Measurements from ENCODE around the gene CYP24A1.

The CYP24A1 gene

DNA sequence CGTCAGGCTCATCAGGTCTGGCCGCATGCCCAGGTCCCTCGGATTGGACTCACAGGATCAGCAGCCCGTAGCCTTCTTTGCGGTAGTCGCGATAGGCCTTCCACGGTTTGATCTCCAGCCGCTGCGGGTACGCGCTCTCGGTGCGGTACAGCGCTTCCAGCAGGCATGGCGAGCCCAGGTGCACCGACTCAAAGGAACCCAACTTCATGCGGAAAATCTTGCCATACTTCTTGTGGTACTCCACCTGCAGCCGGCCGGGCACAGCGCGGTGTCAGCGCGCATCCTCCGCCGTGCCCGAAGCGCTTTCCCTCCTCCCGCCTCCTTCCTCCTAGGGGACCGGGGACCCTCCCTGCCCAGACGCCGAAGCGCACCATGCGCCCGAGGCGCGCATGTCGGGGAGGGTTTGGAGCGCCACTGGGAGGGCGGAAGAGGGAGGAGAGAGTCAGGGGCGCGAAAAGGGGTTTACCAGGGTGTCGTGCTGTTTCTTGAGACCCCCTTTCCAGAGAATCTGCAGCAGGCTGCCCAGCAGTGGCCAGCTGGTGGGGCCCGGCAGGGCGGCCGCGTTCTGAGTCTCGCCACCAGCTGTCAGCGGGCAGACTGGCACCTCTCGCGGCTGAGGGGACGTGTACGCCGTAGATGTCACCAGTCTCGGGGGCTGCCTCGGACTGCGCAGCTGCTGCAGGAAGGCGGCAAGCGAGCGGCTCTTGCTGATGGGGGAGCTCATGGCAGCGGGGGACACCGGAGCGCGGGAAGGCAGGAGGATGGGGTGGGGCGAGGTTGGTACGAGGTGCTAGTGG, 732 bp downstream of the CYP24A1 start:
- no peak for DNase-seq (ENCODE audit: low spot score)

DNA sequence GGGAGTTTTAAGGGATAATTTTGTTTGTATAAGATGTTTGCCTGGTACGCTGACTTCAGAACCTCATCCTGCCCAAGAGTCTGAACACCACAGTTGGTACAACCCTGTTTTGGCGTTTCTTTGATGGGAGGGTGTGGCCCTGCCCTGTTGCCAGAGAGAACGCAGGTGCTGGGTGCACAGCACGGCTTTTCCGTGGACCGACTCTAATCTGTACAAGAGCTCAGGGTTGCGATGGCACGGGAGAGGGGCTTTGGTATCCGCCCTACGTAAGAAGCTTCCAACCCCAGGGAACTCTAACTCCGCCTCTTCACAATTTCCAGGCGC, 1.3 kb downstream of the CYP24A1 start:
- no peak for DNase-seq (ENCODE audit: low spot score)

DNA sequence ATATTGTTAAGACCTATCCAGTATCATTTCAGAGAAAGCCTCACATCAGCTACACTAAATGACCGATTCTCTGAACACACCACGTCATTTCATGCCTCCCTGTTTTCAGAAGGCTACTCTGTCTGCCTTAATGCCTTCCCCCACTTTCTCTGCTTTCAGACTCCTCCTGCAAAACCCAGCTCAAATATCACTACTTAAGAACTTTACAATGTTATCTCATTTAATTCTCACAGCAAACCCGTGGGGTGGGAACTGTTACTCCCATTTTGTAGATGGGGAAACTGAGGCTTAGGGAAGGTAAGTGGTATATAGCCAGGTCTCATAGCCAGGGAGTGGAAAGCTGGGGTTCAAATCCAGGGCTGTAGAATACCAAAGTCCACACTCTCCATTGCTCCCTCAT, 2.8 kb downstream of the CYP24A1 start:
- no peak for DNase-seq (ENCODE audit: low spot score)

DNA sequence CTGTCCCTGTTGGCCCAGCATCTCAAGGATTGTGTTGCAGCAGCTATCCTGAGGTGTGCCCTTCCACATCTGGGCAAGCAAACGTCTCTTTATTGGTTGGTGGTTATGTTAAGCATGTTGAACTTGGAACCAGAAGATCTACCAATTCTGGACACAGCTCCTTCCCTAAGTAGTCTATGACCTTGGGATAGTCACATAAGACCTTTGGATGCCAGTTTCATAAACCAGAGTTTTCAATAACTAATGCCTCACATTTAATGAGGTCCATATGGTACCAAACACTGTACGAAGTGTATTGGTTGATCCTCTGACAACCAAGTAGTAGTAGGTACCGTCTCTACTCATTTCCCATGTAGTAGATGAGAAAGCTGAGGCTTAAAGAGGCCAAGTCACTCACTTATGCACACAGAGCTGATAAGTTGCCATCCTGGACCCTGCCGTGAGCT, 3.7 kb downstream of the CYP24A1 start:
- DNase-seq (ENCODE audit: low spot score) = no peak

DNA sequence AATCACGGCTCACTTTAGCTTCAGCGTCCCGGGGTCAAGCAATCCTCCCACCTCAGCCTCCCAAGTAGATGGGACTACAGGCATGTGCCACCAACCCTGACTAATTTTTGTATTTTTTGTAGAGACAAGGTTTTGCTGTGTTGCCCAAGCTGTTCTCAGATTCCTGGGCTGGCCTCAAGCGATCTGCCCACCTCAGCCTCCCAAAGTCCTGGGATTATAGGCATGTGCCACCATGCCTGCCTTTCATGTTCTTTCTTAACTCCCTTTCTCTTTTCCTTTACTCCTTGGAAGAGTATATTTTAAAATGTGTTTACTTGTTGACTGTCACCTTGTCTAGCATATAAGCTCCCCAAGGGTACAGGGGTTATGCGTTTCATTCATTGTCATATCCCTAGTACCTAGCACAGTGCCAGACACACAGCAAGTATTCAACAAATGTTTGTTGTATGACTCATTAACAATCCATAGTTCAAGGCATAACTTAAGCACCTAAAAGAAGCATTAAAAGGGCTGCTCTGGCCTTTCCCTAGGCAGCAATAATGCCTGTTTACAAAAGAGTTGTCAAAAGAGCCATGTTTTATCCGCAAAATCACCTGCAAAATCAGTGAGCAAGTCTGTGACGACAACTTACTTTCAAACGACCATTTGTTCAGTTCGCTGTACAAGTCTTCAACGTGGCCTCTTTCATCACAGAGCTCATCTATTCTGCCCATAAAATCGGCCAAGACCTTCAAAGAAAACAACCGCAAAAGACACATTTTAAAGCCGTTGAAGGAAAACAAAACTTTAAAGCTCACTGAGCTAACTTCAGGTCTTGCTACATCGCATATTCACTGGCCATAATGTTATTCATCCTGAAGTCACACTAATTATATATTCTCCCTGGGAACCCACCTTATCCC, 4.6 kb downstream of the CYP24A1 start:
- no peak for DNase-seq (ENCODE audit: low spot score)

DNA sequence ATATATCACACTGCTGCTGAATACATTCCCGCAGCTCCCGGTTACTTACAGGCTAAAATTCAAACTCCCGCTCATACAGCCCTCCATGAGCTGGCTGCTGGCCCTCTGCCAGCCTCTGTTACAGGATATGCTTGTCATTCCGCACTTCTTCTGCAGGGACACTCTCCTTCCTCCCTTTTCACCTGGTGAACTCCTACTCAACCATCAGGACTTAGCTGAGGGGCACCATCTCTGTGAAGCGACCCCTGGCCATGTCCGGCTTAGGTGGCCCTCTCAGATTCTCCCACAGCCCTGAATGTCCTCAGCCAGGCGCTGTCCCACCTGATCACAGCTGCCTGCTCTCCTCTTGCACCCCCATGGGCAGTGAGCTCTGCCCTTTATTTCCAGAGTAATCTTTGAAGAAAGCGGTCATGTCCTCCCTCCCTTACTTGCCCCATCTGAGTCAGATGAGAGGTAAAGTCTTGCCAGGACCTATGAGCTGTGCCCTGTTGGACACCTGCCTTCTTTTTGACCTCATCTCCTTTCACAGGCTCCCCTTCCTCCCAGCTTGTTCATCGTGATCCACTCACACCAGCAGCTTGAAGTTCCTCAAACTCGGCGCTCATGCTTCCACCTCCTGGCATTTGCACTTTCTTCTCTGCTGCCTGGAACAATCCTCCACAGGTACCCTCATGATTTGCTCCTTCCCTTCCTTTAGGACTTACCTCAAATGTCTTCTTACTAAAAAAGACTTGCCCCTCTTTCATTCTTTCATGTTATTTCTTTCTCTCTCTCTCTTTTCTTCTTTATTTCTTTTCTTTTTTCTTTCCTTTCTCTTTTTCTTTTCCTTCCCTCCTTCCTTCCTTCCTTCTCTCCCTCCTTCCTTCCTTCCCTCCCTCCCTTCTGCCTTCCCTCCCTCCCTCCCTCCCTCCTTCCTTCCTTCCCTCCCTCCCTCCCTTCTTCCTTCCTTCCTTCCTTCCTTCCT, 5.6 kb downstream of the CYP24A1 start:
- no peak for DNase-seq (ENCODE audit: low spot score)

DNA sequence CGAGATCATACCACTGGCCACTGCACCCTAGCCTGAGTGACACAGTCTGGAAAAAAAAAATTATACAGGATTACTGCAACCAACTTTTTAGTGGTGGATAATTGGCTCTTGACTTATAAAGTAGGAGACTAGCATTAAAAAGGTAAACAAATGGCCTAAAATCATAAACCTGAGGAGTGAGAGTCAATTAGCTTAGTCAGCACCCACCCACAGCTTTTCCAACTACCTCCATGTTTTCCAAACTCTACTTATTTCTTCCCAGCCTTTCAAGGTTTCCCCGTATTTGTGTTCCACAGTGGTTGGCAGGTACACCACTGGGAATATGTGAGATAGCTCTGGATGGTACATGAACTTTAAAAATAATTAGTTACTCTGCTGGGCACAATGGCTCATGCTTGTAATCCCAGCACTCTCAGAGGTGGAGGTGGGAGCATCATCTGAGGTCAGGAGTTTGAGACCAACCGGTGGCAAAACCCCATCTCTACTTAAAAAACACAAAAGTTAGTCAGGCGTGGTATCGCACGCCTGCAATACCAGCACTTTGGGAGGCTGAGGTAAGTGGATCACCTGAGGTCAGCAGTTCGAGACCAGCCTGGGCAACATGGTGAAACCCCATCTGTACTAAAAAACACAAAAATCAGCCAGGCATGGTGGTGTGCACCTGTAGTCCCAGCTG, 6.7 kb downstream of the CYP24A1 start:
- DNase-seq (ENCODE audit: low spot score) = no peak

DNA sequence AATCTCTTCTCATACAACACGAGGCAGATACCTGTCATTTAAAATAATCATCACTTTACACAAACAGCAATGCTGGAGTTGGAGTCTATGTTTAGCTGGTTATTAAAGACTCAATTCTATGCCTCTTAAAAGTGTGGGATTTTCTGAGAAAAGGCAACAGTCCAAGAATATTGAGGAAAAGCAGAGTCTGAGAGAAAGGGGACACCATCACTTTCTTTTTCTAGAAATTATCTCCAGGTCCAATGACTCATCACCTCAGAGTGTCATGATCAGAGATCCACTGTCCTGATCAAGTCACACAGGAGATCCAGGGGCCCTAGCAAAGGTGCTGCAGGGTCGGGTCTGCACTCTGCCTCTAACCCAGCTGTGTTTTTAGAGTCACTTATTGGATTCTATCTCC, 8.0 kb downstream of the CYP24A1 start:
- DNase-seq (ENCODE audit: low spot score) = no peak

DNA sequence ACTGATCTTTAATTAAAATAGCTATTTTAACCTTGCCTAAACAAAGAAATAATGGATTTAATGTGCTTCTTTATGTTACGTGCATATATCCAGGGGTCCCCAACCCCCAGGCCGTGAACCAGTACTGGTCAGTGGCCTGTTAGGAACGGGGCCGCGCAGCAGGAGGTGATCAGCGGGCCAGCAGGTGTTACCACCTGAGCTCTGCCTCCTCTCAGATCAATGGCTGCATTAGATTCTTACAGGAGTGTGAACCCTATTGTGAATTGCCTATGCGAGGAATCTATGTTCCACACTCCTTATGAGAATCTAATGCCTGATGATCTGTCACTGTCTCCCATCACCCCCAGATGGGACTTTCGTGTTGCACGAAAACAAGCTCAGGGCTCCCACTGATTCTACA, 8.8 kb downstream of the CYP24A1 start:
- no peak for DNase-seq (ENCODE audit: low spot score)

DNA sequence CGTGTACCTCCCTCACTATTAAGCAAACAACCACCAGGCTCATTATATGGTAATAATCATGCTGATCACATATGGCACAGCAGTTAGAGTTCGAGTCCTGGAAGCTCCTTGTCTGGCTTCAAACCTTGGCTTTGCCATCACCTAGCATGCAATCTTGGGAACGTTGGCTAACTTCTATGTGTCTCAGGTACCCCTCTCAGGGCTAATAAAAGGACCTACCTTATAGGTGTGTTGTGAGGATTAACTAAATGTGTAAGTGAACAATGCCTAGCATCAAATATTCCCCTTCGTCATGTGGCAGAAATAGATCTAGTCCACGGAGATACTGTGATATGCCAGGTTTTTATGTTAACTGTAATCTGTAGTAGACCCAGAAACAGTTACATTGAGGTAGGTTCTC, 10.4 kb downstream of the CYP24A1 start:
- DNase-seq (ENCODE audit: low spot score) = no peak

DNA sequence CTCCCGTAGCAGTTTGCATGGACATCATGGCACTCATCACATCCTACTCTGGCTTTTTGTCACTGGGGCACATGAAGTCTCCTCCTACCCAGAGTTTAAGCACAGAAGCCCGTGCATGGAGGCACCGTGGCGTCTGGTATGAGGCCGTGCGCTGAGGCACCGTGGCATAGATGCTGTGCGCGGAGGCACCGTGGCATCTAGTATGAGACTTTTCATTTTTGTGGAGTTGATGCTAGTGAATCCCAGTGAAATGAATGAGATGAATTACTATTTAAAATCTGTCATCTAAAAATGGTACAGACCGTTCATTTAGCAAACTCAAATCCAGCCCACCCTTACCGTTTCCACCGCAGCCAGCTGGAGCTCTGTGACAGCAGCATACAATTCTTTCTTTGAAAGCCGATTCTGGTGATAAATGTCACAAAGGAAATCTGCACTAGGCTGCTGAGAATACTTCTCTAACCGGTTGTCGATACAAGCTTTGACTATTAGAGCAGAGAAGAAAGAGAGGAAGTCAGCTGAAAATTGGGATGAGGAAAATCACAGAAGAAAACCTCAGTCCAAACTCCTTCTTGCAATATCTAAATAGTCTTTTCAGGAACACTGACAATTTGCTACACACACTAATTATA, 11.3 kb downstream of the CYP24A1 start:
- DNase-seq (ENCODE audit: low spot score) = no peak

DNA sequence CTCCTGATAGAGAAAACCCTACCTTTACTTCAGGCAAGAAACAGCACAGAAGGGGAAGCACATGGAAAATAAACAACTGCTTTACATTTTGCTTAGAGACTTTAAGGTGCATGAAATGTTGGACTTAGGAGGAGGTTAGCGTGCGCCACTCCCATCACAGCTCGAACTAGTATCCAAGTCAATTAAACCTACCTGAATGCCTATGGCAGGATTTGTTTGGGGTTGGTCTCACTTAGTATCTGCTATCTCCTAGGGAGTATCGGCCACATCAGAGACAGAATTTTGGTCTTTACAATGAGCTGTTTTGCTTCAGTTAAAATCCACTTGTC, 12.0 kb downstream of the CYP24A1 start:
- DNase-seq (ENCODE audit: low spot score) = no peak

DNA sequence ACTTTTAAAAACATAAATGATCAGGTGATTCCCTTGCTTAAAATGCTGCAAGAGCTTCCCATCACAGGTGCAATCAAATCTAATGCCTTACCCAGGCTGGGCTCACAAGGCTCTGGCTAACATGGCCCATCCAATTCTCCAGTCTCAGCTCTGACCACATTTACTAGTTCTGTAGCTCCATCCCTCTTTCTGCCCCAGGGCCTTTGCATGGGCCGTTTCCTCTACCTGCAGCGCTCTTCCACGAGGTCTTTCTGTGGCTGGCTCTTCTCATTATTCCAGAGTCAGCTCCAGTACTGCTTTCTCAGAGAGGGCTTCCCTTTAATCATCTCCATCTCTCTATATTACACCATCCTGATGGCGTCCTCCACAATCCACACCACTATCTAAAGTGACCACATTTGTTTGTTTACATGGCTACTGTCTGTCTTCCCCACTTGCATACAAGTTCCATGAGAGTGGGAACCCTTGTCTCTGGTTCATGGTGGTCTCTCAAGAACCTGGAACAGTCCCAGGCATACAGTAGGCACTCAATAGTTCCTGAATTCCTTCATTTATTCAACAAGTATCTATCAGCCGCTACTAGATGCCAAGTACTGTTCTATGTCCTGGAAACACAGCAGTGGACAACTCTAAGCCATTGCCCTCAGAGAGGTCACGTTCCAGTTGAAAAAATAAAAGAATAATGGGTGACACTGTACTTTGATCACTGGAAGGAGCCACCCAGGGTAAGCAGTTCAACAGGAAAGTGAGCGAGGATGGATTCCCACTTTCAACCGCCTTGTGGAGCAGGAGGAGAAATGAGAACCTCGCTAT, 12.6 kb downstream of the CYP24A1 start:
- DNase-seq (ENCODE audit: low spot score) = no peak

DNA sequence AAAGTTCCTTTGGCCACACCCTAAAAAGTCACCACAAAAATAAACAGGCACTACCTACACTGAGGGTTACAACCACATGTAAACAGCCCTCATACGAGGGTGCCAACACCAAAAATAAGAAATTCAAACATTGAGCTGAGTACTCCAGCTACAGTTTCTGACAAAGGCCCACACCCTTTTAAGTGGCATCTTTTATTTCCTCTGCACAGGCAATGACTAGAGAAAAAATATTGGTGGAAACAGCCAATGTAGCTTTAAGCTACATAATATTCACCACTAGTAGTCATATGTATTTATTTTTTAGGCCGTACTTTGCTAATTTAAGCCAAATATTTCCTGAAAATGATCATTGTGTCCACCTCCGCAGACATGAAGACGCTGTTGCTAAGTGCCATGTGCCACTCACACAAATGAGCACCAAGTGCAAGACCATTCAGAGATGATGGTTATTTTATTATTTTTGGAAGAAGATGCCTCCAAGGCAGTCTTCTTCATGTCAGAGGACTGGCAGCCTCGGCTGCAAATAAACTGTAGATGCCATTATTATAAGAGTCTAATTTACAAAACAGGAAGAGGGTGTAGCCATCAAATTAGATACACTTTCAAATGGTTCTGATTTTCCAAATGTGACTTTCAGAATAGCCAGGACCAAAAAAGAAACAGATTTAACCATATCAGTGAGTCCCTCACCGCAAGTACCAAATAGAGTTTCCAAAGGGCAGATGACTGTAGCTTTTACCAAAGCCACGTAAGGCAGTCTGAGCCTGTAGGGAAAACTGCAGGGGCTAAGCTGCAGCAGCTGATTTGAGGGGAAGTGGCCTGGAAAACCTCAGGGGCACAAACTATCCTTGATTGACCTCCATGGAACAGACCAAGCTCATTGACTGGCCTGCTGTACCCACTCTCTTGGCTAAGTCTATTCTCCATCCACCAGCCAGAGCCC, 13.4 kb downstream of the CYP24A1 start:
- DNase-seq (ENCODE audit: low spot score) = no peak

DNA sequence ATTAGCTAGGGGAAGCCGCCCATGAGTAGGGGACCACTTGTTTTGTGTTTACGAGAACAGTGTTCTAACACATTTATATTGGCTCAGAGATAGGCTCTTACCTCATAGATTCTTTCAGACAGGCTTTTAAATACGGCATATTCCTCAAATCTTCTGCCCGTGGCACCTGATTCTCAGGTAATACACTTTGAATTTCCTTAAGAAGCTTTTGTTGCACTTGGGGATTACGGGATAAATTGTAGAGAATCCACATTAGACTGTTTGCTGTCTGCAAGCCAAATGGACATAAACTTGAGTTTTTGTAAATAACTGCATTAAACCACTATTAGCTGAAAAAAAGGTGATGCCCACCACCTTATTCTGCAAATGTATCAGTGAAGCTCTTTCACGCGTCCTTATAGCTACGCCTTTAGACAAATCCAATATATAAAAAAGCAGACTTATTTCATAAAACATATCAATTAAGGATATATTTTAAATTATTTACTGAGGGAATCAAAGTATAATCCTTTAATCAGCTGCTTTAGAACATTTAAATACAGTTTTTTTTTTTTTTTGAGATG, 14.8 kb downstream of the CYP24A1 start:
- DNase-seq (ENCODE audit: low spot score) = no peak

DNA sequence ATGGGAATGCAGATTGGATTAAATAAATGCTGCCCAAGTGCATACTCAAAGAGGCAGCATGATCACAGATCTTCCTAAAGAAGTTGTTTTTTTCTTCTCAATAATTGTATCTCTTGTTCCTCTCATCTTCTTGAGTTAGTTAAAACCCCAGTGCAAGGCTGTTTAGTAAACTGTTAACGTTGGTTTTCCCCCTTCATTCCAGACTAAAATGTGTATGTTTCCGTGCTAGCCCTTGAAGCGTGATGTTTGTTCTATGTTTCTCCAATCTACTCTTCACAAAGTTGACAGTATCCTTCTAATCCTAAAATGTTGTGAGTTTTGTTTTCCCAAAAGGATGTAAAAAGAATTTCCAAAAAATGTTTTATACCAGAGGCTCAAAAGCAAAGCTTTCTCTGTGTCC, 15.6 kb downstream of the CYP24A1 start:
- DNase-seq (ENCODE audit: low spot score) = no peak

DNA sequence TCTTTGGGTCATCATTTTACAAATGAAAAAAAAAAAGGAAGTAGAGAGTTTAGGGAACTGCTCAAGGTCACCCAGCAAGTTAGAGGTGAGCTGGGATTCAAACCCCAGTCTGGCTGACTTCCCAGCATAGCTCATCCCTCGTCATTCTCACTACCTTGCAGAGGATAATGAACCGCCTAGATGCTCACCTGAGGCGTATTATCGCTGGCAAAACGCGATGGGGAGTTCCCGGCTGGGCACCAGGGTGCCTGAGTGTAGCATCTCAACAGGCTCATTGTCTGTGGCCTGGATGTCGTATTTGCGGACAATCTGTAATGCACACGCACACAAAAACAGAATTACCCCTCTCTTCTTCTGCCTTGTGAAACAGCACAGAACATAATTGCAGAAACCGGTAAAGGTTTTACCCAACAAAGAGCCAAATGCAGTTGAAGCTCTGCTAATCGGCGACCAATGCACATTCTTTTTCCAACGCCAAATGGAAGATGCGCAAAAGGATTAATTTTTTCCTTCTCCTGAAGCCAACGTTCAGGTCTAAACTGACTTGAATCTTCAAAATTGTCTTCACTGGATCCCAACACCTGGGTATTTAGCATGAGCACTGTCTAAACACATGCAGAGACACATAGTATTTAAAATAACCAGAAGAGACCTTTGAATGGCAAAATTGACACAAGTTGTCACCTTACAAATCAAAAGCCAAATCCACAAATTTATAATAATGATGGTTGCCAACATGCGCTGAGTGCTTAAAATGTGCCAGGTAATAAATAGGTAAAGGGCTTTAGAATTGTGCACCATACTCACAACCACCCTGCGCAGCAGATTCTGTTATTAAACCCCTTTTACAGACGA, 16.6 kb downstream of the CYP24A1 start:
- DNase-seq (ENCODE audit: low spot score) = no peak

DNA sequence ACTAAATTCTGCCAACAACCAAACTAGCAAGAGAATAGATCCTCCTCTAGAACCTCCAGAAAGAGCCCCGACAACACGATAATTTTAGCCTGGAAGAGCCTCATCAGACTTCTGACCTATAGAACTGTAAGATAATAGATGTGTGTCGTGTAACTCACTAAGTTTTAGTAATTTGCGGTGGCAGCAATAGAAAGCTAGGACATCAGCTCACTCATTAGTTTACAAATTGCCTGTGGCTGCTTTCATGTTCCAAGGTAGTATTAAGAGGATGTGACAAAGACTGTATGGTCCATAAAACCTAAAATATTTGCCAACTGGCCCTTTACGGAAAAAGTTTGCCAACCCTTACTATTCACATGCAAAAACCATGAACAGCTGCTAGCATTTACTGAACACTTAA, 17.3 kb downstream of the CYP24A1 start:
- DNase-seq (ENCODE audit: low spot score) = no peak
